ENCODE measurements around the gene ETS1.

ETS1 gene

DNA sequence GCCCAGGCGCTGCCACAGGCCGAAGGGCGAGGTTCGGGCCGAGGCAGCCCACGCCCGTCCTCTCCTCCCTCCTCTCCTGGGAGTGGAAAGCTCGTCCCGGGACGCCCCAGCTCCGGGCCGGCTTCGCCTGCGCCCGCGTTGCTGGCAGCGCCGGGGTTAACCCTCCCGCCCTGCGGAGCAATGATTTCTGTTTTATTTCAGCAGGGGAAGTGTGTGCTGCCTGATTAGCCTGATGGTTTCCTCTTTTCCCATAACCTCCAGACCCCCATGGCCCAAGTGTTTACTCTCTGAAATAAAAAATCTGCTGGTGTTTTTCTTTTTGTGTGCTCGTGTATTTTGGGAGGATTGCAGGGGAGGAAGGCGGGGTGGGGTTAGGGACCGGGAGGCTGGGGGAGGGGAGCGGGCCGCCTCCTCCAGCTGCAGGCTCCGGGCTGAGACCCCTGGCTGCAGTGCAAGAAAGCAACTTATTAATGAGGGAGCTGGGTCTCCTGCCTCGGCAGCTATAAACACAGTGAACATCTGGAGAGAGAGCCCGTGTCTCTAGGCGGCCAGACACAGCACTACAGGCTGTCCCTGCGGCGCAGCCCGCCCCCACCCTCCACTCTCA lies 38.6 kb downstream of the ETS1 start:
- Histone ChIP-seq H3K4me1 (ENCODE audit: low read length) (peaks cover 5% of the 10 kb centered on the region; the same call in 1 of the 2 replicates), H3K9me2 (replicated peaks; ENCODE audit: insufficient read depth, low read length) (no peaks in the 10 kb centered on the region), H3K79me2 (ENCODE audit: low read length) (no peaks in the 10 kb centered on the region), H3K9me3 (replicated peaks; ENCODE audit: insufficient read depth, low read length) (no peaks in the 10 kb centered on the region), H3K4me3 (ENCODE audit: low read length) (peak overlapping the region; percentile 55), H4K20me1 (ENCODE audit: insufficient read depth, low read length) (no peaks in the 10 kb centered on the region), H3K27ac (ENCODE audit: low read length) (no peak overlapping the region), H3F3A (ENCODE audit: insufficient read depth, low read length) (no peaks in the 10 kb centered on the region), H3K9ac (ENCODE audit: low read length) (peak overlapping the region; percentile 32; the same call in 1 of the 2 replicates), H3K36me3 (replicated peaks; ENCODE audit: insufficient read depth, low read length) (no peaks in the 10 kb centered on the region), H3K27me3 (replicated peaks; ENCODE audit: insufficient read depth, low read length) (no peaks in the 10 kb centered on the region), H2AFZ (ENCODE audit: low read length) (peak overlapping the region; percentile 82), H3K4me2 (ENCODE audit: low read depth, low read length) (peak overlapping the region; percentile 84; the same call in 1 of the 2 replicates)
- no peak for TF ChIP-seq EZH2 (optimal IDR thresholded peaks at IDR 0.05; ENCODE audit: low read depth, low read length)
- no peak for DNase-seq

DNA sequence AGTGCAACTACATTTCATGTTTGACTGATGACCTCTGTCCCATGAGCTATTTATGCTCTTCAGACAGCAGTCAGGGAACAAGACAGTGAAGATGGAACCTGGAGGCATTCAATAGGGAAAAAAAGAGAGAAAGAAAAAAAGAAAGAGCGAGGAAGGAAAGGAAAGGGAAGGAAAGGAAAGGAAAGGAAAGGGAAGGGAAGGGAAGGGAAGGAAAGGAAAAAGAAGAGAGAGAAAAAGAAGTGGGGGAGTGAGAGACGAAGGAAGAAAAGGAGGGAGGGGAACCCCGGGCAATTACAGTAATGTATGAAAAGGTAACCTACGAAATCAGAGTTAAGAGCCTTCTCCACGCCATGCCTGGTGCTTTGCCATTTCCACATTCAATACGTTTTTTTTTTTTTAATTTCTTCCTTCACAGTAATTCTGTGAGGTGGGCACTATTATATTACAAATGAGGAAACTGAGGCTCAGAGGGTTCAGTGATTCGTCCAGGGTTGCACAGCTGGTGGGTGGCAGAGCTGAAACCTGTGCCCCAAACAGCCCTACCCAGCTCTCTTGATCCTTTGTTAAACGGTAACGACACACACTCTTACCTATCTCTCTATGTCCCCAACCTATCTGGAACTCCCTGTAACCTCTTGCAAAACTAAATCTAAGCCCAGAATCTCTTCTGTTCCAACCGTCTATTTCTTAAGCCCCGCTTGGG lies 39.3 kb downstream of the ETS1 start:
- Histone ChIP-seq H3K4me2 (ENCODE audit: low read depth, low read length) (peak overlapping the region; percentile 84; the same call in 1 of the 2 replicates), H3K79me2 (ENCODE audit: low read length) (no peaks in the 10 kb centered on the region), H3K27me3 (replicated peaks; ENCODE audit: insufficient read depth, low read length) (no peaks in the 10 kb centered on the region), H3K9me2 (replicated peaks; ENCODE audit: insufficient read depth, low read length) (no peaks in the 10 kb centered on the region), H3F3A (ENCODE audit: insufficient read depth, low read length) (no peaks in the 10 kb centered on the region), H3K36me3 (replicated peaks; ENCODE audit: insufficient read depth, low read length) (no peaks in the 10 kb centered on the region), H3K9ac (ENCODE audit: low read length) (peak overlapping the region; percentile 32; the same call in 1 of the 2 replicates), H2AFZ (ENCODE audit: low read length) (peak overlapping the region; percentile 82), H3K4me3 (ENCODE audit: low read length) (peak overlapping the region; percentile 55), H3K27ac (ENCODE audit: low read length) (no peak overlapping the region), H3K4me1 (ENCODE audit: low read length) (no peaks in the 10 kb centered on the region), H4K20me1 (ENCODE audit: insufficient read depth, low read length) (no peaks in the 10 kb centered on the region), H3K9me3 (replicated peaks; ENCODE audit: insufficient read depth, low read length) (no peaks in the 10 kb centered on the region)
- TF ChIP-seq EZH2phosphoT487 (IDR thresholded peaks at IDR 0.05; ENCODE audit: low read length): no peak
- TF ChIP-seq, protein P1, sequence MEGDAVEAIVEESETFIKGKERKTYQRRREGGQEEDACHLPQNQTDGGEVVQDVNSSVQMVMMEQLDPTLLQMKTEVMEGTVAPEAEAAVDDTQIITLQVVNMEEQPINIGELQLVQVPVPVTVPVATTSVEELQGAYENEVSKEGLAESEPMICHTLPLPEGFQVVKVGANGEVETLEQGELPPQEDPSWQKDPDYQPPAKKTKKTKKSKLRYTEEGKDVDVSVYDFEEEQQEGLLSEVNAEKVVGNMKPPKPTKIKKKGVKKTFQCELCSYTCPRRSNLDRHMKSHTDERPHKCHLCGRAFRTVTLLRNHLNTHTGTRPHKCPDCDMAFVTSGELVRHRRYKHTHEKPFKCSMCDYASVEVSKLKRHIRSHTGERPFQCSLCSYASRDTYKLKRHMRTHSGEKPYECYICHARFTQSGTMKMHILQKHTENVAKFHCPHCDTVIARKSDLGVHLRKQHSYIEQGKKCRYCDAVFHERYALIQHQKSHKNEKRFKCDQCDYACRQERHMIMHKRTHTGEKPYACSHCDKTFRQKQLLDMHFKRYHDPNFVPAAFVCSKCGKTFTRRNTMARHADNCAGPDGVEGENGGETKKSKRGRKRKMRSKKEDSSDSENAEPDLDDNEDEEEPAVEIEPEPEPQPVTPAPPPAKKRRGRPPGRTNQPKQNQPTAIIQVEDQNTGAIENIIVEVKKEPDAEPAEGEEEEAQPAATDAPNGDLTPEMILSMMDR (IDR thresholded peaks at IDR 0.05; ENCODE audit: low read length): no peak
- no peak for TF ChIP-seq EZH2 (optimal IDR thresholded peaks at IDR 0.05; ENCODE audit: low read depth, low read length)
- no peak for DNase-seq

DNA sequence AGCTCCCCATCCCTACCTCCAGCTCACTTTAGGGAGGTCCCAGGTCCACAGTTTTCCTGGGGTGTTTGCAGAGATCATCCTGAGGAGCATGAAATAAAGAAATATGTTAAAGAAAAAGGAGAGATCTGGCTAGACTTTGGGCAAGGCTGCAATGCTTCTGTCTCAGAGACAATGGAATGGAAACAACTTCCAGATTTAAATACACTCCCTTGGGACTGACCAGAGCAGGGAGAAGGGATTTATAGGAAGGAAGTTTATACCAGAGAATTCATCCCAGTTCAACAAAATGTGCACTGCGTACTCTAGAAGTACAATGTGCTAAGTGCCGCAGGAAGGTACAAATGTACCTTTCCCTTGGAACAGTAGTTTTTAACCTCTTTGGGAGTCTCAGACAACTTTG lies 40.4 kb downstream of the ETS1 start:
- Histone ChIP-seq H3K4me3 (ENCODE audit: low read length) (no peak overlapping the region), H3K9me3 (replicated peaks; ENCODE audit: insufficient read depth, low read length) (no peaks in the 10 kb centered on the region), H3K27me3 (replicated peaks; ENCODE audit: insufficient read depth, low read length) (no peaks in the 10 kb centered on the region), H4K20me1 (ENCODE audit: insufficient read depth, low read length) (no peaks in the 10 kb centered on the region), H3F3A (ENCODE audit: insufficient read depth, low read length) (no peaks in the 10 kb centered on the region), H3K9me2 (replicated peaks; ENCODE audit: insufficient read depth, low read length) (no peaks in the 10 kb centered on the region), H3K79me2 (ENCODE audit: low read length) (no peaks in the 10 kb centered on the region), H3K27ac (ENCODE audit: low read length) (no peak overlapping the region), H2AFZ (ENCODE audit: low read length) (no peak overlapping the region), H3K36me3 (replicated peaks; ENCODE audit: insufficient read depth, low read length) (no peaks in the 10 kb centered on the region), H3K4me2 (ENCODE audit: low read depth, low read length) (no peak overlapping the region), H3K4me1 (ENCODE audit: low read length) (no peaks in the 10 kb centered on the region), H3K9ac (ENCODE audit: low read length) (no peak overlapping the region)
- no peak for DNase-seq
- TF ChIP-seq, protein P1 (IDR thresholded peaks at IDR 0.05; ENCODE audit: low read length): no peak
- no peak for TF ChIP-seq EZH2 (optimal IDR thresholded peaks at IDR 0.05; ENCODE audit: low read depth, low read length)
- no peak for TF ChIP-seq EZH2phosphoT487 (IDR thresholded peaks at IDR 0.05; ENCODE audit: low read length)

Measured in MM.1S (cell line).